Gastrocnemius medialis (tissue), 4 donors: ENCODE data around the gene TMIGD3.

ENCODE experiments used
- POLR2A ChIP-seq, 2 donors: fragments of 450-650 bp; IDR thresholded peaks; one replicate each; pipeline ENCODE4 v1.6.1; 2017; ENCODE audit warnings: antibody characterized with exemption in 2 of 2, mild to moderate bottlenecking in 2 of 2, moderate library complexity in 2 of 2
- TF ChIP-seq, protein P1 (sequence below), 5 experiments: fragments of 450-650 bp in 3 of 5; fragments of 200-600 bp in 2 of 5; sonication (generic) in 2 of 5; IDR thresholded peaks in 4 of 5; conservative IDR thresholded peaks in 1 of 5; 1 replicate in 4 of 5; 2 replicates in 1 of 5; pipeline ENCODE4 v1.5.1; 2016 to 2019; ENCODE audit warnings: antibody characterized with exemption in 5 of 5, mild to moderate bottlenecking in 3 of 5, moderate library complexity in 3 of 5

DNA sequence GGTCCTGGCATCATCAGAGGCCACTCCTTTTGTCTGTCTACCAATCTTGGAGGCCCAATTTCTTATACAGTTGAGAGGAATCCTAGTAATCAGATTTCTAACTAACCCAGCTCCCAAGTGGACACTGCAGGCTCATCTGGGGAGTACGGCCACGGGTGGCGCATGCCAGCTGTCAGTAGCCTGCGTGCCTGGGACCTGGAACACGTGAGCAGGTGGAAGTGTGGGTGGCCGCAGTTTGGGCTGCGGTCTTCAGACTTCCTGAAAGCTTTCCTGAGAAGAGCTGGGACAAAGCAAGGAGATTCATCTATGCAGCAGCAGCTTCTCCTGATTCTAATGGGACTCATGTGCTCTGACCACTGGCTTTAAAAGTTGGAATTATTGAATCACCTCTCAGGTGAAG lies 12.4 kb downstream of the TMIGD3 start:
- TF ChIP-seq, protein P1, sequence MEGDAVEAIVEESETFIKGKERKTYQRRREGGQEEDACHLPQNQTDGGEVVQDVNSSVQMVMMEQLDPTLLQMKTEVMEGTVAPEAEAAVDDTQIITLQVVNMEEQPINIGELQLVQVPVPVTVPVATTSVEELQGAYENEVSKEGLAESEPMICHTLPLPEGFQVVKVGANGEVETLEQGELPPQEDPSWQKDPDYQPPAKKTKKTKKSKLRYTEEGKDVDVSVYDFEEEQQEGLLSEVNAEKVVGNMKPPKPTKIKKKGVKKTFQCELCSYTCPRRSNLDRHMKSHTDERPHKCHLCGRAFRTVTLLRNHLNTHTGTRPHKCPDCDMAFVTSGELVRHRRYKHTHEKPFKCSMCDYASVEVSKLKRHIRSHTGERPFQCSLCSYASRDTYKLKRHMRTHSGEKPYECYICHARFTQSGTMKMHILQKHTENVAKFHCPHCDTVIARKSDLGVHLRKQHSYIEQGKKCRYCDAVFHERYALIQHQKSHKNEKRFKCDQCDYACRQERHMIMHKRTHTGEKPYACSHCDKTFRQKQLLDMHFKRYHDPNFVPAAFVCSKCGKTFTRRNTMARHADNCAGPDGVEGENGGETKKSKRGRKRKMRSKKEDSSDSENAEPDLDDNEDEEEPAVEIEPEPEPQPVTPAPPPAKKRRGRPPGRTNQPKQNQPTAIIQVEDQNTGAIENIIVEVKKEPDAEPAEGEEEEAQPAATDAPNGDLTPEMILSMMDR (IDR thresholded peaks at IDR 0.05 in 4 of 5, conservative IDR thresholded peaks at IDR 0.05 in 1 of 5) = no peak
- TF ChIP-seq POLR2A (IDR thresholded peaks at IDR 0.05) = no peak
